Measurements from ENCODE around the gene TRPV4. TPM values are rescaled to one million over a fixed set of nuclear protein-coding genes. Genes with fewer than 3 reads are reported as not detected.

The TRPV4 gene
- polyA plus RNA-seq, 10 donors = 0.50 to 2.8 (median 1.1) TPM

- DNase-seq = no peak
These were observed 54.5 kb downstream of the TRPV4 start for GRCh38 chr12:109778684-109779083.

GRCh38 chr12:109777544-109777943 lies 55.7 kb downstream of the TRPV4 start:
- no peak for DNase-seq

GRCh38 chr12:109776624-109777023 lies 56.6 kb downstream of the TRPV4 start:
- DNase-seq = no peak

- DNase-seq = peak; percentile 48 to 78 (median 64)
These were observed 57.9 kb downstream of the TRPV4 start for GRCh38 chr12:109775172-109775881.

- no peak for DNase-seq
These were observed 59.7 kb downstream of the TRPV4 start for GRCh38 chr12:109773384-109774011.

GRCh38 chr12:109772622-109773321 lies 60.4 kb downstream of the TRPV4 start:
- no peak for DNase-seq

- no peak for DNase-seq
These were observed 61.2 kb downstream of the TRPV4 start for GRCh38 chr12:109771746-109772621.

GRCh38 chr12:109770861-109771670 lies 62.1 kb downstream of the TRPV4 start:
- DNase-seq = no peak

GRCh38 chr12:109770104-109770860 lies 62.9 kb downstream of the TRPV4 start:
- peak in 1 of 3 donors; percentile 36 for DNase-seq

GRCh38 chr12:109768901-109769670 lies 64.1 kb downstream of the TRPV4 start:
- DNase-seq = no peak

GRCh38 chr12:109767991-109768900 lies 65.0 kb downstream of the TRPV4 start:
- no peak for DNase-seq

GRCh38 chr12:109767456-109767855 lies 65.7 kb downstream of the TRPV4 start:
- DNase-seq = no peak

- no peak for DNase-seq
These were observed 66.9 kb downstream of the TRPV4 start for GRCh38 chr12:109766251-109766778.

GRCh38 chr12:109765446-109765810 lies 67.8 kb downstream of the TRPV4 start:
- DNase-seq = no peak

GRCh38 chr12:109764776-109765445 lies 68.3 kb downstream of the TRPV4 start:
- no peak for DNase-seq

GRCh38 chr12:109764123-109764522 lies 69.1 kb downstream of the TRPV4 start:
- DNase-seq = no peak

GRCh38 chr12:109763201-109763841 lies 69.9 kb downstream of the TRPV4 start:
- DNase-seq = peak in 1 of 3 donors; percentile 9
